COLO668 (cell line): ENCODE measurements around the gene MYLK.
A peak's percentile ranks its signal among the peaks of the same experiment; 100 is the strongest.
"Not testable (repeated sequence)": the region's sequence is repeated elsewhere in the genome, so short reads cannot be mapped to it uniquely, and the experiment has no call there.

ENCODE experiments used
- DNase-seq: peaks from one replicate; lab custom pipeline; 2025; ENCODE audit not compliant: unreplicated experiment; lab: John Stamatoyannopoulos, UW

The MYLK gene

GRCh38 chr3:123725652-123726400 lies 158.3 kb downstream of the MYLK start:
- no peak for DNase-seq

- no peak for DNase-seq
Measured at GRCh38 chr3:123724306-123724705, 159.8 kb downstream of the MYLK start.

- peak; percentile 22 for DNase-seq
Measured at GRCh38 chr3:123723522-123724168, 160.5 kb downstream of the MYLK start.

- no peak for DNase-seq
Measured at GRCh38 chr3:123723070-123723469, 161.1 kb downstream of the MYLK start.

GRCh38 chr3:123722456-123722855 lies 161.7 kb downstream of the MYLK start:
- no peak for DNase-seq

GRCh38 chr3:123722021-123722420 lies 162.1 kb downstream of the MYLK start:
- DNase-seq: no peak

- not testable (repeated sequence) for DNase-seq
Measured at GRCh38 chr3:123721095-123721689, 162.9 kb downstream of the MYLK start.

GRCh38 chr3:123720638-123721037 lies 163.5 kb downstream of the MYLK start:
- no peak for DNase-seq

- no peak for DNase-seq
Measured at GRCh38 chr3:123719862-123720453, 164.2 kb downstream of the MYLK start.

GRCh38 chr3:123719061-123719756 lies 164.9 kb downstream of the MYLK start:
- DNase-seq: peak; percentile 56

- no peak for DNase-seq
Measured at GRCh38 chr3:123718108-123718507, 166.0 kb downstream of the MYLK start.

- DNase-seq: not testable (repeated sequence)
Measured at GRCh38 chr3:123717451-123717850, 166.7 kb downstream of the MYLK start.

- no peak for DNase-seq
Measured at GRCh38 chr3:123716411-123716810, 167.7 kb downstream of the MYLK start.

- DNase-seq: no peak
Measured at GRCh38 chr3:123713211-123713610, 170.9 kb downstream of the MYLK start.

- no peak for DNase-seq
Measured at GRCh38 chr3:123712077-123712860, 171.9 kb downstream of the MYLK start.

- no peak for DNase-seq
Measured at GRCh38 chr3:123711356-123711755, 172.8 kb downstream of the MYLK start.

- no peak for DNase-seq
Measured at GRCh38 chr3:123708531-123708930, 175.6 kb downstream of the MYLK start.

GRCh38 chr3:123707641-123708040 lies 176.5 kb downstream of the MYLK start:
- not testable (repeated sequence) for DNase-seq

GRCh38 chr3:123706871-123707270 lies 177.3 kb downstream of the MYLK start:
- DNase-seq: no peak

- no peak for DNase-seq
Measured at GRCh38 chr3:123705488-123706285, 178.4 kb downstream of the MYLK start.
